GM21528 (cell line): ENCODE results near the gene SKIL.

ENCODE experiments used
- ATAC-seq: cut with Tn5 transposase; IDR thresholded peaks from one replicate; pipeline ENCODE4 v1.9.1; 2021; ENCODE audit warnings: mild to moderate bottlenecking, moderate library complexity; ENCODE audit not compliant: unreplicated experiment, low FRiP score

Gene SKIL

GRCh38 chr3:170346481-170347392 is 10.8 kb upstream of the SKIL start:
- no peak for ATAC-seq

- no peak for ATAC-seq
Observed at GRCh38 chr3:170350515-170351413, 6.8 kb upstream of the SKIL start.

GRCh38 chr3:170352936-170353335 is 4.6 kb upstream of the SKIL start:
- ATAC-seq, result no peak

GRCh38 chr3:170353485-170353884 is 4.0 kb upstream of the SKIL start:
- no peak for ATAC-seq

GRCh38 chr3:170354760-170355159 is 2.8 kb upstream of the SKIL start:
- ATAC-seq, result no peak

GRCh38 chr3:170355738-170356595 is 1.5 kb upstream of the SKIL start:
- peak; percentile 29 for ATAC-seq

- peak; percentile 43 for ATAC-seq
Observed at GRCh38 chr3:170356596-170357175, 829 bp upstream of the SKIL start.

- peak; percentile 16 for ATAC-seq
Observed at GRCh38 chr3:170358042-170359010, 811 bp downstream of the SKIL start.

GRCh38 chr3:170359178-170359704 is 1.7 kb downstream of the SKIL start:
- no peak for ATAC-seq

- no peak for ATAC-seq
Observed at GRCh38 chr3:170360466-170360865, 3.0 kb downstream of the SKIL start.

- ATAC-seq, result no peak
Observed at GRCh38 chr3:170360916-170361315, 3.4 kb downstream of the SKIL start.

- no peak for ATAC-seq
Observed at GRCh38 chr3:170361711-170362110, 4.2 kb downstream of the SKIL start.

- ATAC-seq, result no peak
Observed at GRCh38 chr3:170363471-170363994, 6.0 kb downstream of the SKIL start.

- no peak for ATAC-seq
Observed at GRCh38 chr3:170364965-170365364, 7.5 kb downstream of the SKIL start.

GRCh38 chr3:170367797-170368196 is 10.3 kb downstream of the SKIL start:
- ATAC-seq, result no peak

GRCh38 chr3:170368921-170369320 is 11.4 kb downstream of the SKIL start:
- ATAC-seq, result no peak

- no peak for ATAC-seq
Observed at GRCh38 chr3:170372190-170372879, 14.8 kb downstream of the SKIL start.

GRCh38 chr3:170383567-170383966 is 26.1 kb downstream of the SKIL start:
- ATAC-seq, result no peak
